GM06990 (cell line): ENCODE data around the gene OPHN1.

ENCODE experiments used
- DNase-seq: peaks from one replicate; pipeline ENCODE4 v3.0.0-alpha.2; 2011; ENCODE audit not compliant: insufficient read length; ENCODE audit errors: extremely low read depth
- H3K27me3 ChIP-seq: replicated peaks from 2 replicates; pipeline ENCODE4 v1.6.0; 2011; ENCODE audit warnings: low read length; ENCODE audit not compliant: control insufficient read depth, insufficient read depth
- H3K36me3 ChIP-seq: 2 replicates; pipeline ENCODE4 v1.5.1; 2011; ENCODE audit warnings: low read length; ENCODE audit not compliant: control insufficient read depth, insufficient read depth
- H3K4me3 ChIP-seq: replicated peaks from 2 replicates; pipeline ENCODE4 v1.5.1; 2011; ENCODE audit warnings: low read depth, mild to moderate bottlenecking, control low read depth, low read length
- TF ChIP-seq, protein P1 (sequence below): IDR thresholded peaks from 2 replicates; pipeline ENCODE4 v1.5.1; 2011; ENCODE audit warnings: low read length, control low read depth, mild to moderate bottlenecking, inconsistent platforms; ENCODE audit not compliant: insufficient read depth, poor library complexity, severe bottlenecking

OPHN1 gene

GRCh38 chrX:68121835-68122234, 311.5 kb downstream of the OPHN1 start:
- DNase-seq, result no peak

DNA sequence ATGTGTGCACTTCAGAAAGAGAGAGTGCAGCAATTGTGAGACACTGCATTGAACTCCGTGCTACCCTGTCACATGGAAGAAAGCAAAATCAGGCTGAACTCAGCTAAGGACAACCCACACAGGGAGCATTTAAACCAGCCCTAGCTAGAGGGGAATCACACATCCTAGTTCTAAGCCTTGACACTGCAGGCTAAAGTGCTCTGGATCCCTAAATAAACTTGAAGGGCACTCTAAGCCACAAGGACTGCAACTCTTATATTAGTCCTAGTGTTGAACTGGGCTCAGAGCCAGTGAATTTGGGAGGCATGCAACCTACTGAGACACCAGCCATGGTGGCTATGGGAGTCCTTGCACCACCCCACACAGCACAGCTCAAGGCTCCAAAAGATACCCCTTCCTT, 311.9 kb downstream of the OPHN1 start:
- DNase-seq, result no peak
- no peaks in the 10 kb centered on the region for H3K36me3 ChIP-seq
- TF ChIP-seq, protein P1, sequence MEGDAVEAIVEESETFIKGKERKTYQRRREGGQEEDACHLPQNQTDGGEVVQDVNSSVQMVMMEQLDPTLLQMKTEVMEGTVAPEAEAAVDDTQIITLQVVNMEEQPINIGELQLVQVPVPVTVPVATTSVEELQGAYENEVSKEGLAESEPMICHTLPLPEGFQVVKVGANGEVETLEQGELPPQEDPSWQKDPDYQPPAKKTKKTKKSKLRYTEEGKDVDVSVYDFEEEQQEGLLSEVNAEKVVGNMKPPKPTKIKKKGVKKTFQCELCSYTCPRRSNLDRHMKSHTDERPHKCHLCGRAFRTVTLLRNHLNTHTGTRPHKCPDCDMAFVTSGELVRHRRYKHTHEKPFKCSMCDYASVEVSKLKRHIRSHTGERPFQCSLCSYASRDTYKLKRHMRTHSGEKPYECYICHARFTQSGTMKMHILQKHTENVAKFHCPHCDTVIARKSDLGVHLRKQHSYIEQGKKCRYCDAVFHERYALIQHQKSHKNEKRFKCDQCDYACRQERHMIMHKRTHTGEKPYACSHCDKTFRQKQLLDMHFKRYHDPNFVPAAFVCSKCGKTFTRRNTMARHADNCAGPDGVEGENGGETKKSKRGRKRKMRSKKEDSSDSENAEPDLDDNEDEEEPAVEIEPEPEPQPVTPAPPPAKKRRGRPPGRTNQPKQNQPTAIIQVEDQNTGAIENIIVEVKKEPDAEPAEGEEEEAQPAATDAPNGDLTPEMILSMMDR, result no peak

More at GRCh38 chrX:68121835-68122234, 311.5 kb downstream of the OPHN1 start:
- no peaks in the 10 kb centered on the region for H3K27me3 ChIP-seq
- H3K36me3 ChIP-seq, result no peaks in the 10 kb centered on the region
- H3K4me3 ChIP-seq, result no peak overlapping the region
- TF ChIP-seq, protein P1, result no peak

GRCh38 chrX:68115371-68115770, 317.9 kb downstream of the OPHN1 start:
- H3K36me3 ChIP-seq, result no peaks in the 10 kb centered on the region
- H3K27me3 ChIP-seq, result no peaks in the 10 kb centered on the region
- no peak overlapping the region for H3K4me3 ChIP-seq
- TF ChIP-seq, protein P1, result no peak
- no peak for DNase-seq

More for the DNA sequence above, 311.9 kb downstream of the OPHN1 start:
- Histone ChIP-seq H3K27me3 (no peaks in the 10 kb centered on the region), H3K4me3 (no peak overlapping the region)

GRCh38 chrX:68114573-68115129, 318.6 kb downstream of the OPHN1 start:
- H3K36me3 ChIP-seq, result no peaks in the 10 kb centered on the region
- H3K27me3 ChIP-seq, result no peaks in the 10 kb centered on the region
- no peak for DNase-seq
- no peak overlapping the region for H3K4me3 ChIP-seq
- TF ChIP-seq, protein P1, result no peak

- Histone ChIP-seq H3K36me3 (no peaks in the 10 kb centered on the region), H3K27me3 (no peaks in the 10 kb centered on the region), H3K4me3 (no peak overlapping the region)
- TF ChIP-seq, protein P1, result no peak
- no peak for DNase-seq
Measured at GRCh38 chrX:68113837-68114572, 319.3 kb downstream of the OPHN1 start.
